Measurements from ENCODE around the gene HPS6. TPM values are rescaled to one million over a fixed set of nuclear protein-coding genes. Genes with fewer than 3 reads are reported as not detected.

HPS6 gene
- total RNA-seq, 2 experiments from 2014 or later: 26.1 to 29.6 TPM

- no peaks in the 10 kb centered on the region for H3K9me3 Mint-ChIP-seq (ENCODE audit: low read depth)
- H3K27ac Mint-ChIP-seq: no peak overlapping the region
- DNase-seq: no peak
- ATAC-seq: no peak
- no peaks in the 10 kb centered on the region for H3K4me1 Mint-ChIP-seq
- no peak overlapping the region for H3K4me3 Mint-ChIP-seq
- no peaks in the 10 kb centered on the region for H3K27me3 Mint-ChIP-seq
- CTCF ChIA-PET: interaction anchor here (0.8 kb wide), 1 partner anchor 16 kb away, joined by 3 read pairs; no protein-coding TSS in a partner anchor
- H3K36me3 Mint-ChIP-seq: no peaks in the 10 kb centered on the region
These were observed 21.0 kb downstream of the HPS6 start for GRCh38 chr10:102086196-102086595.

GRCh38 chr10:102090772-102091171, 25.6 kb downstream of the HPS6 start:
- Mint-ChIP-seq H3K36me3 (peaks cover 2% of the 10 kb centered on the region), H3K27ac (no peak overlapping the region), H3K9me3 (ENCODE audit: low read depth) (no peaks in the 10 kb centered on the region), H3K27me3 (no peaks in the 10 kb centered on the region), H3K4me1 (no peaks in the 10 kb centered on the region), H3K4me3 (no peak overlapping the region)
- CTCF ChIA-PET: no interaction called here
- ATAC-seq: no peak
- no peak for DNase-seq

- H3K27ac Mint-ChIP-seq: no peak overlapping the region
- H3K4me3 Mint-ChIP-seq: no peak overlapping the region
- DNase-seq (no peak), ATAC-seq (no peak)
- H3K27me3 Mint-ChIP-seq: no peaks in the 10 kb centered on the region
- H3K4me1 Mint-ChIP-seq: no peaks in the 10 kb centered on the region
- CTCF ChIA-PET: interaction anchor here (2.4 kb wide), 1 partner anchor 255 kb away, joined by 6 read pairs; no protein-coding TSS in a partner anchor
- no peaks in the 10 kb centered on the region for H3K9me3 Mint-ChIP-seq (ENCODE audit: low read depth)
- H3K36me3 Mint-ChIP-seq: peaks cover 5% of the 10 kb centered on the region
These were observed 31.3 kb downstream of the HPS6 start for GRCh38 chr10:102096449-102096848.

- Mint-ChIP-seq H3K27me3 (no peaks in the 10 kb centered on the region), H3K4me1 (peaks cover 14% of the 10 kb centered on the region), H3K36me3 (peaks cover 4% of the 10 kb centered on the region), H3K4me3 (no peak overlapping the region), H3K9me3 (ENCODE audit: low read depth) (no peaks in the 10 kb centered on the region), H3K27ac (no peak overlapping the region)
- DNase-seq (no peak), ATAC-seq (no peak)
- CTCF ChIA-PET: interaction anchor here (0.8 to 1.4 kb wide), 5 partner anchors 11 to 279 kb away, joined by 3 to 7 read pairs (median 4); no protein-coding TSS in a partner anchor
These were observed 36.0 kb downstream of the HPS6 start for GRCh38 chr10:102101152-102101551.

- no peak overlapping the region for H3K27ac Mint-ChIP-seq
- peaks cover 16% of the 10 kb centered on the region for H3K4me1 Mint-ChIP-seq
- CTCF ChIA-PET: interaction anchor here (1.4 to 2.1 kb wide), 4 partner anchors 10 to 262 kb away, joined by 3 to 5 read pairs (median 4); no protein-coding TSS in a partner anchor
- H3K27me3 Mint-ChIP-seq: no peaks in the 10 kb centered on the region
- no peak for DNase-seq
- no peaks in the 10 kb centered on the region for H3K9me3 Mint-ChIP-seq (ENCODE audit: low read depth)
- ATAC-seq: no peak
- no peak overlapping the region for H3K4me3 Mint-ChIP-seq
- H3K36me3 Mint-ChIP-seq: peaks cover 6% of the 10 kb centered on the region
These were observed 37.3 kb downstream of the HPS6 start for GRCh38 chr10:102102421-102102820.

- Mint-ChIP-seq H3K4me3 (no peak overlapping the region), H3K27ac (no peak overlapping the region), H3K4me1 (peaks cover 17% of the 10 kb centered on the region), H3K9me3 (ENCODE audit: low read depth) (no peaks in the 10 kb centered on the region), H3K27me3 (no peaks in the 10 kb centered on the region), H3K36me3 (peaks cover 26% of the 10 kb centered on the region)
- CTCF ChIA-PET: interaction anchor here (1.0 to 2.0 kb wide), 3 partner anchors 34 to 270 kb away, joined by 3 to 6 read pairs (median 5); no protein-coding TSS in a partner anchor
- no peak for ATAC-seq
- no peak for DNase-seq
These were observed 41.8 kb downstream of the HPS6 start for GRCh38 chr10:102106998-102107397.

GRCh38 chr10:102109166-102110116, 44.3 kb downstream of the HPS6 start:
- Mint-ChIP-seq H3K27ac (no peak overlapping the region), H3K36me3 (peaks cover 30% of the 10 kb centered on the region), H3K4me3 (no peak overlapping the region), H3K4me1 (peaks cover 30% of the 10 kb centered on the region), H3K9me3 (ENCODE audit: low read depth) (no peaks in the 10 kb centered on the region), H3K27me3 (no peaks in the 10 kb centered on the region)
- DNase-seq (no peak), ATAC-seq (no peak)
- CTCF ChIA-PET: interaction anchor here (1.0 to 1.9 kb wide), 2 partner anchors 37 to 269 kb away, joined by 3 to 5 read pairs; no protein-coding TSS in a partner anchor

GRCh38 chr10:102111276-102111675, 46.1 kb downstream of the HPS6 start:
- Mint-ChIP-seq H3K27me3 (no peaks in the 10 kb centered on the region), H3K9me3 (ENCODE audit: low read depth) (no peaks in the 10 kb centered on the region), H3K4me1 (peaks cover 30% of the 10 kb centered on the region), H3K4me3 (no peak overlapping the region), H3K36me3 (peaks cover 27% of the 10 kb centered on the region), H3K27ac (no peak overlapping the region)
- CTCF ChIA-PET: interaction anchor here (1.2 to 3.7 kb wide), 2 partner anchors 24 to 58 kb away, joined by 4 to 11 read pairs; no protein-coding TSS in a partner anchor
- no peak for ATAC-seq
- DNase-seq: no peak

- H3K4me3 Mint-ChIP-seq: peak overlapping the region; percentile 91
- DNase-seq (no peak), ATAC-seq (no peak)
- H3K36me3 Mint-ChIP-seq: peaks cover 27% of the 10 kb centered on the region
- peaks cover 40% of the 10 kb centered on the region for H3K4me1 Mint-ChIP-seq
- H3K9me3 Mint-ChIP-seq (ENCODE audit: low read depth): no peaks in the 10 kb centered on the region
- CTCF ChIA-PET: interaction anchor here (0.6 to 3.7 kb wide), 7 partner anchors 9 to 272 kb away, joined by 3 to 11 read pairs (median 5); no protein-coding TSS in a partner anchor
- peak overlapping the region; percentile 83 for H3K27ac Mint-ChIP-seq
- no peaks in the 10 kb centered on the region for H3K27me3 Mint-ChIP-seq
These were observed 47.2 kb downstream of the HPS6 start for GRCh38 chr10:102112210-102112817.

- Mint-ChIP-seq H3K4me3 (peak overlapping the region; percentile 91), H3K27ac (peak overlapping the region; percentile 83), H3K36me3 (peaks cover 26% of the 10 kb centered on the region), H3K9me3 (ENCODE audit: low read depth) (no peaks in the 10 kb centered on the region), H3K4me1 (peaks cover 51% of the 10 kb centered on the region), H3K27me3 (no peaks in the 10 kb centered on the region)
- ATAC-seq (peak; percentile 3), DNase-seq (peak; percentile 62)
- CTCF ChIA-PET: interaction anchor here (0.8 to 3.7 kb wide), 13 partner anchors 8 to 298 kb away, joined by 3 to 11 read pairs (median 4); partner anchors contain the start of gene PPRC1
These were observed 48.3 kb downstream of the HPS6 start for GRCh38 chr10:102113261-102113955.

GRCh38 chr10:102113956-102114857, 49.1 kb downstream of the HPS6 start:
- H3K36me3 Mint-ChIP-seq: peaks cover 18% of the 10 kb centered on the region
- H3K9me3 Mint-ChIP-seq (ENCODE audit: low read depth): no peaks in the 10 kb centered on the region
- ATAC-seq: peak; percentile 17
- peak; percentile 47 for DNase-seq
- CTCF ChIA-PET: interaction anchor here (0.7 to 3.7 kb wide), 13 partner anchors 8 to 299 kb away, joined by 3 to 11 read pairs (median 6); partner anchors contain the start of genes GBF1 and PPRC1
- H3K27me3 Mint-ChIP-seq: no peaks in the 10 kb centered on the region
- peaks cover 58% of the 10 kb centered on the region for H3K4me1 Mint-ChIP-seq
- peak overlapping the region; percentile 91 for H3K27ac Mint-ChIP-seq
- H3K4me3 Mint-ChIP-seq: peak overlapping the region; percentile 91
